Uterus (tissue), 2 donors: ENCODE results near the gene MSL3B.

Experiments used
- POLR2A ChIP-seq, 2 donors: fragments of 450-650 bp; IDR thresholded peaks; one replicate each; pipeline ENCODE4 v1.6.1; 2016; ENCODE audit warnings: antibody characterized with exemption in 2 of 2, mild to moderate bottlenecking in 1 of 2, moderate library complexity in 1 of 2
- TF ChIP-seq, protein P1 (sequence below), 4 experiments: fragments of 200-600 bp in 2 of 4; fragments of 450-650 bp in 2 of 4; sonication (generic) in 2 of 4; IDR thresholded peaks; one replicate each; pipeline ENCODE4 v1.5.1; 2016 to 2019; ENCODE audit warnings: antibody characterized with exemption in 4 of 4, mild to moderate bottlenecking in 2 of 4, moderate library complexity in 1 of 4

DNA sequence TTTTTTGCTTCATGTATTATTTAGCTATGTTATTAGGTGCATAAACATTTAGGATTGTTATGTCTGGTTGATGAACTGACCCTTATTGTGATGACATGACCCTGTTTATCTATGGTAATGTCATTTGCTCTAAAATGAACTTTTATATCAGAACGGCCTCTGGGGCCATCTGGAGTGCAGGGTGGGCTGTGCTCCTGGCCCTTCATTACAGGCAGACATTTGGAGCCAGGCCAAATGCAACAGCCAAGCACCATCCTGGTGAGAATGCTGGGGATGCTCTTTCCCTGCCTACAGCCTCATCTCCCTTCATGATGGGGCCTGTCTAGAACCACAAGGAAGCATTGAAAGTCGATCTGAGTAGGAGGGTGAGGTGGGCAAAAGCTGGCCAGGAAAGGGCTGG, 51.9 kb downstream of the MSL3B start:
- TF ChIP-seq, protein P1, sequence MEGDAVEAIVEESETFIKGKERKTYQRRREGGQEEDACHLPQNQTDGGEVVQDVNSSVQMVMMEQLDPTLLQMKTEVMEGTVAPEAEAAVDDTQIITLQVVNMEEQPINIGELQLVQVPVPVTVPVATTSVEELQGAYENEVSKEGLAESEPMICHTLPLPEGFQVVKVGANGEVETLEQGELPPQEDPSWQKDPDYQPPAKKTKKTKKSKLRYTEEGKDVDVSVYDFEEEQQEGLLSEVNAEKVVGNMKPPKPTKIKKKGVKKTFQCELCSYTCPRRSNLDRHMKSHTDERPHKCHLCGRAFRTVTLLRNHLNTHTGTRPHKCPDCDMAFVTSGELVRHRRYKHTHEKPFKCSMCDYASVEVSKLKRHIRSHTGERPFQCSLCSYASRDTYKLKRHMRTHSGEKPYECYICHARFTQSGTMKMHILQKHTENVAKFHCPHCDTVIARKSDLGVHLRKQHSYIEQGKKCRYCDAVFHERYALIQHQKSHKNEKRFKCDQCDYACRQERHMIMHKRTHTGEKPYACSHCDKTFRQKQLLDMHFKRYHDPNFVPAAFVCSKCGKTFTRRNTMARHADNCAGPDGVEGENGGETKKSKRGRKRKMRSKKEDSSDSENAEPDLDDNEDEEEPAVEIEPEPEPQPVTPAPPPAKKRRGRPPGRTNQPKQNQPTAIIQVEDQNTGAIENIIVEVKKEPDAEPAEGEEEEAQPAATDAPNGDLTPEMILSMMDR (IDR thresholded peaks at IDR 0.05) = no peak
- TF ChIP-seq POLR2A (IDR thresholded peaks at IDR 0.05) = no peak
